ENCODE data around the gene FCHO1. TPM values are rescaled to one million over a fixed set of nuclear protein-coding genes. Genes with fewer than 3 reads are reported as not detected.
A peak's percentile ranks its signal among the peaks of the same experiment; 100 is the strongest.
"Not testable (repeated sequence)": the region's sequence is repeated elsewhere in the genome, so short reads cannot be mapped to it uniquely, and the experiment has no call there.

FCHO1 gene
- total RNA-seq, 1 experiment from 2014 or later = 9.1 TPM

DNA sequence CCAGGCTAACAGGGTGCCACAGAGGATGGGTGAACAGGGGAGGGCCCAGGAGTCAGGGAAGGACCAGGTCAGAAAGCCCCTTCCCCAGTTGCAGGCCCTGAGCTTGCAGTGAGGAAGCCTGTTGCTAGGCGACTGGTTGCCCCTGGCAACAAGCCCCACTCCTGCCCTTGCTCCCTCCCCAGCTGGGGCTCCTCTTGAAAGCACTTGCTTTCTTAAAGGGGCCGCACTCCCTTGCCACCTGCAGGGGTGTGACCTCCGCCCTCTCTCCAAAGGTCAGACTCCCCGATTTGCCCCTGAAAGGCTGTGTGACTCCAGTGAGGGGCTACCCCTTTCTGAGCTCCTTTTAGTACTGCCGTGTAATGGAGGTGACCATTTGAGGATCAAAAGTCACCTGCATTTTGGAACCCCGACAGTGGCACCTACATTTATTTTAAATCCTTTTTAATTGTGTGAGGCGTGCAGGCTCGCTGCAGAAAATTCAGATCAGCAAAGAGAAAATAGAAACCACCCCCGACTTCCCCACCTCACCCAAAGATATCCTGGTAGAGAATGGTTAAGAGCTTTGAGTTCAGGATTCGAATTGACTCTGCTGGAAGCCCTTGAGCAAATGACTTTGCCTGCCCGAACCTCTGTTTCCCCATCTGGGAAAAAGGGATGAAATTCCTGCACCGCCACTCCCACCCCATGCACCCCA lies 4.8 kb downstream of the FCHO1 start:
- in situ Hi-C loops (cut with HindIII; ENCODE audit: low pct_unique_long_range_greater_than_20kb, low sequenced_read_pairs) = no loop called here
- no peak for DNase-seq (ENCODE audit: low read depth)

DNA sequence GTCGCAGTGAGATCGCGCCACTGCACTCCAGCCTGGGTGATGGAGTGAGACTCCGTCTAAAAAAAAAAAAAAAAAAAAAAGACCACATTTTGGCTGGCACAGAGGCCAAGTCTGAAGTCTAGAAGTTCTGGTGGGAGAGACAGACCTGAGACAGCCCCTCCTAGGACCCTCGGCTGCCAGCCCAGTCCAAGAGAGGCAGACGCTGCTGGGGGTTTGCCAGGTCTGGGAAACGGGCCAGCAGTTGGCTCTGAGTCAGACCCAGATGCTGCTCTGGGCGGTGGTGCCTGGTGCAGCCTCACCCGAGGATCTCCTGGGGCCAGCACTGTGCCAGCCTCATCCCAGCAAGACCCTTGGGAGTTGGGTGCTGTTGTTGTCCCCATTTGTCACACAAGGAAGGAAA lies 5.8 kb downstream of the FCHO1 start:
- peak; percentile 22 for DNase-seq (ENCODE audit: low read depth)
- in situ Hi-C loops (cut with HindIII; ENCODE audit: low pct_unique_long_range_greater_than_20kb, low sequenced_read_pairs) = no loop called here

DNA sequence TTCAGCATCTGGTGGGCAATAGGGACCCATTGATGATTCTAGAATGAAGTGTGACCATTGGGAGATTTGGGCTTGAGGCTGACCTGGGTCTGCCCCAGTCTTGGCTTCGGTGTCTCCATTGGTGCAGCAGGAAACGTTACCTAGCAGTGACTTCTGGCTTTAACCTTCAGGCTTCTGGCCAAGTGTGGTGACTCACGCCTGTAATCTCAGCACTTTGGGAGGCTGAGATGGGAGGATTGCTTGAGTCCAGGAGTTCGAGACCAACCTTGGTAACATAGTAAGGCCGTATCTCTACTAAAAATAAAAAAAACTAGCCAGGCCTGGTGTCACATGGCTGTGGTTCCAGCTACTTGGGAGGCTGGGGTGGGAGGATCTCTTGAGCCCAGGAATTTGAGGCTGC lies 7.2 kb downstream of the FCHO1 start:
- DNase-seq (ENCODE audit: low read depth) = no peak
- in situ Hi-C loops (cut with HindIII; ENCODE audit: low pct_unique_long_range_greater_than_20kb, low sequenced_read_pairs) = no loop called here

DNA sequence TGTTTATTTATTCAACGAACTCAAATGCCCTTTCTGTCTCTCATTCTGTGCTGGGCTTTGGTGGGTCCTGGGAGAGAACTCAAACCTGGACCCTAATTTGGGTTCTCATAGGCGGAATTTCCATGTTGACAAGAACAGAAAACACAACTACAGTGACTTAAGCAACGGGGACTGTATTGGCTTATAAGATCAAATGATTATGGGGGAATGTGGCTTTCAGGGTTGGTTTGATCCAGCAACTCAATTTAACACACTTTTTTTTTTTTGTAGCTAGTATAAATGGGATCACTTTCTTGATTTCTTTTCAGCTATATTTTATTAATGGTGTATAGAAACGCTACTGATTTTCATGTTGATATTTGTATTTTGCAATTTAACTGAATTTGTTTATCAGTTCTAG lies 9.9 kb downstream of the FCHO1 start:
- in situ Hi-C loops (cut with HindIII; ENCODE audit: low pct_unique_long_range_greater_than_20kb, low sequenced_read_pairs) = no loop called here
- DNase-seq (ENCODE audit: low read depth) = no peak

DNA sequence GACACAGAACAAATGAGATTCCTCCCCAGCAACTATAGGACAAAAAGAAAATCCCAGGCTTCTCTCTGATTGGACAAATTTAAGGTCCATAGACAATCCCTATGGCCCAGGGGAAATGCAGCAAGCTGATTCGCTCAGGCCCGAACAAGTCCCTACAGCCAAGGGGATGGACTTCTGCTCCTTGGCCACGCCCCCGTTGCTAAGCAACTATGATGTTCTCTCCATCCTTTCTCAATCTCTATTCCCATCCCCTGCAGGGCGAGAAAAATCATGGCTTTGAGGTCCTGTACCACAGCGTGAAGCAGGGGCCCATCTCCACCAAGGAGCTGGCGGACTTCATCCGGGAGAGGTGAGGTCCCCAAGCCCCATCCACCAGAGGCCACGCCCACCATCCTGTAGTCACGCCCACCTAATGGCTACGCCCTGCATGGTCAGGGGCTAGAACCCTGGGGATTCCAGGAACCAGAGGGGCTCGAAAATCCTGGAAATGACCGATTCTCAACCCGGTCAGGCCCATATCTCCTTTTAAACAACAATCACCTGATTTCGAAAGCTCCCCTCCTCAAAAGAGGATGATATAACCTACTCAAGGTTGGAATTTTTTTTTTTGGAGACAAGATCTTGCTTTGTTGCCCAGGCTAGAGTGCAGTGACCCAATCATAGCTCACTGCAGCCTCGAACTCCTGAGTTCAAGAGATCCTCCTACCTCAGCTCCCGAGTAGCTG lies 11.4 kb downstream of the FCHO1 start:
- in situ Hi-C loops (cut with HindIII; ENCODE audit: low pct_unique_long_range_greater_than_20kb, low sequenced_read_pairs) = no loop called here
- DNase-seq (ENCODE audit: low read depth) = peak; percentile 67

DNA sequence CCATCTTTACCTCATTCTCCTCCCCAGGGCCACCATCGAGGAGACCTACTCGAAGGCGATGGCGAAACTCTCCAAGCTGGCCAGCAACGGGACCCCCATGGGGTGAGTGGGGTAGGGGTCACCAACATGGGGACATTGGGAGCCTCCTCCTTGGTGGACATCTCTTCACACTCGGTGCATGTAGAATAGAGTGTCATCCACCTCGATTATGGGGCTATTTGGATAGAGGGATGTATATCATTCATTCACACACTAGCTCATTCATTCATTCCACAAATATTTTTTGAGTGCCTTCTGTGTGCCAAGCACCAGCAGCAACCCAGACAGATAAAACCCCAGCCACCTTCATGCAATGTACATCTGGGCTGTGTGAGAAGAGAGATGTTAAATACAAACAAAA lies 13.1 kb downstream of the FCHO1 start:
- in situ Hi-C loops (cut with HindIII; ENCODE audit: low pct_unique_long_range_greater_than_20kb, low sequenced_read_pairs) = no loop called here

DNA sequence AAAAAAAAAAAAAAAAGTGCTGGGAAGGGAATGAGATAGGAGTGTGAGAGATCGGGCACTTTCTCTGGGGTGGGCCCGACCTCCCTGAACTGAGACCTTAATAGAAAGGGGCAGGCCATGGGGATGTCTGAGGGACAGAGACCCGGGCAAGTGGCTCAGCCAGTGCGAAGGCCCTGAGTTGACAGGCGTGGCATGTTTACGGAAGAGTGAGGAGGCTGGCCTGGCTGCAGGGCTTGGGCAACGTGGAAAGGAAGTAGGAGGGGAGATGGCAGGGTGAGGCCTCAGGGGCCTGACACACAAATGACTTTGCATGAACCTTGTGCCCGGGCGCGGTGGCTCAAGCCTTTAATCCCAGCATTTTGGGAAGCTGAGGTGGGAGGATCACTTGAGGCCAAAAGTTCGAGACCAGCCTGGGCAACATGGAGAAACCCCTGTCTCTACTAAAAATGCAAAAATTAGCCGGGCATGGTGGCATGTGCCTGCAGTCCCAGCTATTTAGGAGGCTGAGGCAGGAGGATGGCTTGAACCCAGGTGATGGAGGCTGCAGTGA lies 13.9 kb downstream of the FCHO1 start:
- in situ Hi-C loops (cut with HindIII; ENCODE audit: low pct_unique_long_range_greater_than_20kb, low sequenced_read_pairs) = no loop called here
- DNase-seq (ENCODE audit: low read depth) = peak; percentile 66

More for the DNA sequence above, 13.1 kb downstream of the FCHO1 start:
- DNase-seq (ENCODE audit: low read depth) = no peak

DNA sequence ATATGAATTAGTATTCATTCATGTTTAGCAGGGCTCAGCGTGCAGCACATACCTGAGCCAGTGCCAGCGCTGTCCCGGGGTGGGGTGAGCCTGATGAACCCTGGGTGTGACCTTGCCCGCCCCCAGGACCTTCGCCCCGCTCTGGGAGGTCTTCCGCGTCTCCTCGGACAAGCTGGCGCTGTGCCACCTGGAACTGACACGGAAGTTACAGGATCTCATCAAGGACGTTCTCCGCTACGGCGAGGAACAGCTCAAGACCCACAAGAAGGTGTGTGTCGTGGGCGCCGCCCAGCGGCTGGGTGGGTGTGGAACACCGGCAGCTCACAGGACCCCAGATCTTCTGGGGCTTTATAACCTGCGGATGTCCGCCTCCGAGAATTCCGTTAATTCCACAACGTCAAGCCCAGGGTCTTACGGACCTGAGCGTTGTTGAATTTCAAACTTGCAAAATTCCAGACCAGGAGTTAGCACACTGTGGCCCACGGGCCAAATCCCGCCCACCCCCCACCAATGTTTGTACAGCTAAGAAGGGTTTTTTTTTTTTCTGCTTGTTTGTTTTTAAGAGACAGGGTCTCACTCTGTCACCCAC lies 15.4 kb downstream of the FCHO1 start:
- in situ Hi-C loops (cut with HindIII; ENCODE audit: low pct_unique_long_range_greater_than_20kb, low sequenced_read_pairs) = no loop called here
- DNase-seq (ENCODE audit: low read depth) = peak; percentile 80

DNA sequence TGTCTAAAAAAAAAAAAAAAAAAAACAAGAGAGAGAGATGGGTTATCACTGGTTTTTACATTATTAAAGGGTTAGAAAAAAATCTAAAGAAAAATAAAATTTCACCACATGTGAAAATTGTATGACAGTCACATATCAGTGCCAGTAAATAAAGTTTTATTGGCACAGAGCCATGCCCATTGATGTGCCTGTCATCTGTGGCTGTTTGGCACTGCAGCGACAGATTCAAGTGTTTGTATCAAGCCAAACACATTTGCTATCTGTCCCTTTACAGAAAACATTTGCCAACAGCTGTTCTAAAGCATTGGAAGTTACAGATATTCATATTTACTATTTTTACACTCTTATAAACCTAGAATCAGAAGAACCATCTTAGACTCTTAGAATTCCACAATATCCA lies 16.3 kb downstream of the FCHO1 start:
- in situ Hi-C loops (cut with HindIII; ENCODE audit: low pct_unique_long_range_greater_than_20kb, low sequenced_read_pairs) = no loop called here
- DNase-seq (ENCODE audit: low read depth) = no peak

DNA sequence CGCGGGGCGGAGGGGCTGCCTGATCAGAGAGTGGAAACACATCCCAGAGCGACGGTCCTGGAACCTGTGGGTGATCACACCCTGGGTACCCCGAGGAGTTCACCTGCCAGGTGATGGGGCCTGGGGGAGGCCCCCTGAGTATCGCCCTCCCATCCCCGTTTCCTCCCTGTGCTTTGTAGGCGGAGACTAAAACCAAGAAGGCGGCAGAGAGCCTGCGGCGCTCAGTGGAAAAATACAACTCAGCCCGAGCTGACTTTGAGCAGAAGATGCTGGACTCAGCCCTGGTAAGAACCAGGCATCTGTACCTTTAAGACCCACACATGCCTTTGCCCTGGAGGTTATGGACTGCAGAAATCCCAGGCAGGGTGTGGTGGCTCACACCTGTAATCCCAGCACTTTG lies 19.3 kb downstream of the FCHO1 start:
- in situ Hi-C loops (cut with HindIII; ENCODE audit: low pct_unique_long_range_greater_than_20kb, low sequenced_read_pairs) = no loop called here
- DNase-seq (ENCODE audit: low read depth) = no peak

DNA sequence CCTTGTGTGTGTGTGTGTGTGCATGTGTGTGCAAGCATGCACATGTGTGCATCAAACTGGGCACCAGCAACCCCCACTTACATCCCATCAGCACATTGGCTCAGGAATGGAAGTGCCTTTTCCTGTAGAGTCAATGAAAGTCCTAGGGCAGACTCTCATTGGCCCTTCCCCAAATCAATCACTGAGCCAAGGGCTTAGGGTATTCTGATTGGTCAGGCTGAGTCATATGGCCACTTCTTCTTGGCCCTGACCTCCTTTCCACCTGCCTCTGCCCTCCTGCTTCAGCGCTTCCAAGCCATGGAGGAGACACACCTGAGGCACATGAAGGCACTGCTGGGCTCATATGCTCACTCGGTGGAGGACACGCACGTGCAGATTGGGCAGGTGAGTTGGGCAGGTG lies 20.9 kb downstream of the FCHO1 start:
- in situ Hi-C loops (cut with HindIII; ENCODE audit: low pct_unique_long_range_greater_than_20kb, low sequenced_read_pairs) = no loop called here
- no peak for DNase-seq (ENCODE audit: low read depth)

DNA sequence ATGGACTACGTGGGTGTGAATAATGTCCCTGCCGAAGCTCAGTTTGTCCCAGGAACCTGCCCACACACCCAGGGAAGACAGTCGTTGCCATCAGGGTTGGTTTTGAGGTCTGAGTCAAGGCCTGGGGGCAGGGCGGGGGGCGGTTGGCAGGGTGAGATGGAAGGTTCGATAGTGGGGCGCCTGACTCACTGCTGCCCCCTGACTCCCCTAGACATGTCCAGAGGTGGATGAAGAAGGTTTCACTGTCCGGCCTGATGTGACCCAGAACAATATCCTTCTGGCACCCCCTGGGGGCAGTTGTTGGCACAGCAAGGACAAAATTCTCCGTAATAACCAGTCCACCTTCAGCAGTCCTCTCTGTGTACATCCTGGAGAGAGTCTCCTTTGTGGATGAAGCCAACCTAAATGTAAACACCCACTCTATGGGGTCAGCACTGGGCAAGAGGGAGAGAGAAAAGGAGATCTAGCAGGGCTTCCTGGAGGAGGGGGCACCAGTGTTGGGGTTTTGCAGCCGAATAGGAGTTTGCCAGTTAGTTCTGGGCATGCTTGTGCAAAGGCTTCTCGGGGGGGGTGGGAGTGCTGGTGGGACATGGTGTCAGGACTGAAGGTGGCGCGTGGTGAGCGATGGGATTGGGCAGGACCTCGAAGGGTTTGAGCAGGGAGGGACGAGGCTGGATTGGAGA lies 24.1 kb downstream of the FCHO1 start:
- in situ Hi-C loops (cut with HindIII; ENCODE audit: low pct_unique_long_range_greater_than_20kb, low sequenced_read_pairs) = no loop called here
- peak; percentile 53 for DNase-seq (ENCODE audit: low read depth)

DNA sequence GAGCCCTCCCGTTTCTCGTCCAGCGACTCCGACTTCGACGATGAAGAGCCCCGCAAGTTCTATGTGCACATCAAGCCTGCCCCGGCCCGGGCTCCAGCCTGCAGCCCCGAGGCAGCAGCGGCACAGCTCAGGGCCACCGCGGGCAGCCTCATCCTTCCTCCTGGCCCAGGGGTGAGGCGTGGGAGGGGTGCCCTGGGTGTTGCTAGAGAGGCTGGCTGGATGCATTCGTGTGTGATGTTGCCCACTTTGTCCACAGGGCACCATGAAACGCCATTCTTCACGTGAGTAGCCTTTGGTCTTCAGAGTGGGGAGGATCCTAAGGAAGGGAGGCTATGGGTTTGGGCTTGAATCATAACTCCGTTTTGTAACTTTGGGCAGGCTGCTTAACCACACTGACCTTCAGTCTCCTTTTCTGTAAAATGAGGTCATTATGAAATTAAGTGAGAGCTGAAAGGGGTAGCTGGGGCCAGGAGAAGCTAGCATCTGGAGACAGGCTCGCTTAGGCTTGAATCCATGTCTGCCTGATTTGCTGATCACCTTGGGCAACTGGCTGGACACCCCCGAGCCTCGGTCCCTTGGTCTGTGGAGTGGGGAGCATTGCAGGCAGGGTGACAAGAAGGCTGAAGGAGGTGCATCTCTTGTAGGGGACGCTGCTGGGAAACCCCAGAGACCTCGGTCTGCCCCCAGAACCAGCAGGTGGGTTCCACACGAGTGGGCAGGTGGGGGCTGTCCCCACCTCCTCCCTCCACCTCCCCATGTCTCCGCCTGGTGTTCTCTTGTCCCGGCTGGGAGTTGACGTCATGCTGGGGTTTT lies 24.9 kb downstream of the FCHO1 start:
- in situ Hi-C loops (cut with HindIII; ENCODE audit: low pct_unique_long_range_greater_than_20kb, low sequenced_read_pairs) = no loop called here
- no peak for DNase-seq (ENCODE audit: low read depth)

DNA sequence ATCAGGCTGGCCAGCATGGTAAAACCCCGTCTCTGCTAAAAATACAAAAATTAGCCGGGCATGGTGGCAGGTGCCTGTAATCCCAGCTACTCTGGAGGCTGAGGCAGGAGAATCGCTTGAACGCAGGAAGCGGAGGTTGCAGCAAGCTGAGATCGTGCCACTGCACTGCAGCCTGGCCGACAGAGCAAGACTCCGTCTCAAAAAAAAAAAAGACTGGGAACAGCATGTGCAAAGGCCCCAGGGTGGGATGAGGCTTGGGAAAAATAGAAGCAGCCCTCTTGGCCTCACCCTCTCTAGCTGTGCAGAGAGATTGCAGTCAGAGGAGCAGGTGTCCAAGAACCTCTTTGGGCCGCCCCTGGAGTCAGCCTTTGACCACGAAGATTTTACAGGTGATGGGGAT lies 26.6 kb downstream of the FCHO1 start:
- in situ Hi-C loops (cut with HindIII; ENCODE audit: low pct_unique_long_range_greater_than_20kb, low sequenced_read_pairs); DNase-seq (ENCODE audit: low read depth): not testable (repeated sequence)

DNA sequence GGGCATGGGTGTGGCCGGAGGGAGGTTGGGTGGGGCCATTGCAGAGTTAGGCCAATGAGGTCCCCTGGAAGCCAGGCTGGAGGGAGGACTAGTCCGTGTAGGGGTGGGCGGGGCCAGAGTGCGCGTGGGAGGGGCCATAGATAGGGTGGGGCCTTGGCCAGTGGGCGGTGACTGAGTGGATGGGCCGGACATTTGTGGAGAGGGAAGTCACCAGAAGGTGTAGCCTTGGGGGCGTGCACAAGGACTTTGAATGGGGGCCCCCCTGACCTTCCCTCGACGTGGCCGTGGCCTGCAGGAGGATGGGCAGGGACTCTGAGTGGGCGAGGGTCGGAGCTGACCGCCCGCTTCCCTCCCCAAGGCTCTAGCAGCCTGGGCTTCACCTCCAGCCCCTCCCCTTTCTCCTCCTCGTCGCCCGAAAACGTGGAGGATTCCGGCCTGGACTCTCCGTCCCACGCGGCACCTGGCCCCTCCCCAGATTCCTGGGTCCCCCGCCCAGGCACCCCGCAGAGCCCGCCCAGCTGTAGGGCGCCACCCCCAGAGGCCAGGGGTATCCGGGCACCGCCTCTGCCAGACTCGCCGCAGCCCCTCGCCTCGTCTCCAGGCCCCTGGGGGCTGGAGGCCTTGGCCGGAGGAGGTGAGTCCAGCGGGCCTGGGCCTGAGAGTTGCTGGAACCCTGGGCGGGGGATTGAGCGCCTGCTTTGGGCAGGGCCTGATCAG lies 27.1 kb downstream of the FCHO1 start:
- peak; percentile 95 for DNase-seq (ENCODE audit: low read depth)
- in situ Hi-C loops (cut with HindIII; ENCODE audit: low pct_unique_long_range_greater_than_20kb, low sequenced_read_pairs) = no loop called here

DNA sequence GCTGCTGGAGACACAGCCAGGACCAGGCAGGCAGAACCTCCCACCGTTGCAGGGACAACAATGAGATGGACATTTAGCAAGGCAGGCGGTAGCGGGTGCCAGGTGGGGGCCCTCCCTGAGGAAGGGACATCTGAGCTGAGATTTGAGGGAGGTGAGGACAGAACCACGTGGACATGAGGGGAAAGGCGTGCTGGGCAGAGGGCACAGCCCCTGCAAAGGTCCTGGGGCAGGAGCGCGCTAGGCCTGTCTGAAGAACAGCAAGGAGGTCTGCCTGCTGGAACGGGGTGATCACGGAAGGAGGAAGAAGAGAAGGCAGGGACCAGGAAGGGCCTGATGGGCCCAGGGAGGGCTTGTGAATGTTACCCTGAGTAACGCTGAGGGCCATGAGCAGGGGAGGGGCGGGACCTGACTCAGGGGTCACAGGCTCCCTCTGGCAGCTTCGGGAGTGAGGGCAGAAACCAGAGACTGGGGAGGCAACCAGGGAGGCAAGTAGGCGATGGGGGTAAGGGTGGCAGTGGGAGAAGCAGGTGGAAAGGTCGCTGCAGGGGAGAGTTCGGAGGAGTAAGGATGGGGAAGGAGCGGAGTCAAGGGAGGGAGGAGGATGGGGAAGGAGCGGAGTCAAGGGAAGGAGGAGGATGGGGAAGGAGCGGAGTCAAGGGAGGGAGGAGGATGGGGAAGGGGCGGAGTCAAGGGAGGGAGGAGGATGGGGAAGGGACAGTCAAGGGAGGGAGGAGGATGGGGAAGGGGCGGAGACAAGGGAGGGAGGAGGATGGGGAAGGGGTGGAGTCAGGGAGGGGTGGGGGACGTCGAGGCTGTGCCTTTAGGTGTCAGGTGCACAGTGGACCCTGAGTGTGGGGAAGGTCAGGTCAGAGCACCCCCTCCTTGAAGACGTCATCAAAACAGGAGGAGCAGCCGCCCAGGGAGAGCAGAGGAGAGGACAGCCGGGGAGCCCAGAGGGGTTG lies 28.0 kb downstream of the FCHO1 start:
- peak; percentile 97 for DNase-seq (ENCODE audit: low read depth)
- in situ Hi-C loops (cut with HindIII; ENCODE audit: low pct_unique_long_range_greater_than_20kb, low sequenced_read_pairs) = no loop called here

Data from Caki2 (cell line).